ENCODE measurements around the gene MED6.

MED6 gene

GRCh38 chr14:70597731-70598130 lies 2.7 kb downstream of the MED6 start:
- DNase-seq (ENCODE audit: low read depth in 3 of 3) = no peak

GRCh38 chr14:70595443-70596185 lies 4.8 kb downstream of the MED6 start:
- no peak for DNase-seq (ENCODE audit: low read depth in 3 of 3)

- DNase-seq (ENCODE audit: low read depth in 3 of 3) = no peak
Measured at GRCh38 chr14:70594461-70594860, 6.0 kb downstream of the MED6 start.

GRCh38 chr14:70585231-70585630 lies 15.2 kb downstream of the MED6 start:
- no peak for DNase-seq (ENCODE audit: low read depth in 3 of 3)

- DNase-seq (ENCODE audit: low read depth in 3 of 3) = no peak
Measured at GRCh38 chr14:70576891-70577290, 23.6 kb downstream of the MED6 start.

GRCh38 chr14:70573050-70573449 lies 27.4 kb downstream of the MED6 start:
- DNase-seq (ENCODE audit: low read depth in 3 of 3) = no peak

GRCh38 chr14:70571139-70571538 lies 29.3 kb downstream of the MED6 start:
- no peak for DNase-seq (ENCODE audit: low read depth in 3 of 3)

GRCh38 chr14:70567791-70568190 lies 32.7 kb downstream of the MED6 start:
- DNase-seq (ENCODE audit: low read depth in 3 of 3) = no peak

GRCh38 chr14:70563869-70564268 lies 36.6 kb downstream of the MED6 start:
- DNase-seq (ENCODE audit: low read depth in 3 of 3) = no peak

GRCh38 chr14:70563417-70563816 lies 37.0 kb downstream of the MED6 start:
- DNase-seq (ENCODE audit: low read depth in 3 of 3) = no peak

- DNase-seq (ENCODE audit: low read depth in 3 of 3) = no peak
Measured at GRCh38 chr14:70558356-70558755, 42.1 kb downstream of the MED6 start.

GRCh38 chr14:70555890-70556289 lies 44.6 kb downstream of the MED6 start:
- no peak for DNase-seq (ENCODE audit: low read depth in 3 of 3)

GRCh38 chr14:70538087-70538486 lies 62.4 kb downstream of the MED6 start:
- DNase-seq (ENCODE audit: low read depth in 3 of 3) = no peak

- no peak for DNase-seq (ENCODE audit: low read depth in 3 of 3)
Measured at GRCh38 chr14:70536830-70537229, 63.6 kb downstream of the MED6 start.

GRCh38 chr14:70534904-70535303 lies 65.6 kb downstream of the MED6 start, which contains the start of gene ADAM20:
Gene ADAM20, minus strand, starts transcription at chr14:70535004. Its CDS starts 10,247 bp downstream, at chr14:70524757.
- DNase-seq (ENCODE audit: low read depth in 3 of 3) = no peak

Measured in stimulated activated CD4-positive, alpha-beta T cell treated with anti-CD3 and anti-CD28 coated beads, TNF-alpha, amount 100 ng/mL, for 4 hours (primary cell).